Endothelial cell of umbilical vein (primary cell): Measurements from ENCODE around the gene IDUA. TPM values are rescaled to one million over a fixed set of nuclear protein-coding genes. Genes with fewer than 3 reads are reported as not detected.

ENCODE experiments used
- BruUV-seq: library from RNA; stranded (reverse); fragments of 400-500 nt; replicated peaks from 2 replicates; lab custom pipeline; 2021; lab: Mats Ljungman, UMichigan
- CTCF ChIA-PET: fragments of 300-600, 350-600 bp; sonication (Branson Sonifier 250); formaldehyde crosslinking; loops from one replicate; lab custom pipeline; 2021; ENCODE audit warnings: antibody characterized with exemption, inconsistent platforms; lab: Charles Lee
- POLR2A ChIA-PET: fragments of 300-600, 350-600 bp; sonication (Branson Sonifier 250); formaldehyde crosslinking; loops from one replicate; lab custom pipeline; 2021; ENCODE audit warnings: antibody characterized with exemption, inconsistent platforms; lab: Charles Lee
- DNase-seq: peaks from one replicate; pipeline ENCODE4 v3.0.0-alpha.2; 2011; ENCODE audit warnings: low read depth, low spot score
- FAIRE-seq: peaks from 2 replicates; lab custom pipeline; 2011; peaks lifted over from hg19 to GRCh38; lab: Jason Lieb, UNC
- H2AFZ ChIP-seq: 2 replicates; pipeline ENCODE4 v1.6.0; 2012; ENCODE audit warnings: low read depth, low read length, control low read depth, inconsistent platforms
- H3K27ac ChIP-seq: 2 replicates; pipeline ENCODE4 v1.5.1; 2011; ENCODE audit warnings: low read depth, mild to moderate bottlenecking, control low read depth, low read length, moderate library complexity; ENCODE audit not compliant: insufficient read depth
- H3K27me3 ChIP-seq, 2 experiments: 2 replicates each; pipeline versions ENCODE4 v1.6.0 to v1.6.1; 2011; ENCODE audit warnings: low read length in 2 of 2, mixed read lengths in 1 of 2; ENCODE audit not compliant: control insufficient read depth in 2 of 2, insufficient read depth in 2 of 2
- H3K36me3 ChIP-seq, 2 experiments: 2 replicates in 1 of 2; 3 replicates in 1 of 2; pipeline ENCODE4 v1.5.1; 2011; ENCODE audit warnings: low read length in 2 of 2, mild to moderate bottlenecking in 1 of 2, moderate library complexity in 1 of 2; ENCODE audit not compliant: control insufficient read depth in 2 of 2, insufficient read depth in 2 of 2; ENCODE audit errors: extremely low read depth in 1 of 2
- H3K4me1 ChIP-seq: 3 replicates; pipeline ENCODE4 v1.5.1; 2011; ENCODE audit warnings: mild to moderate bottlenecking, low read length; ENCODE audit not compliant: control insufficient read depth, insufficient read depth; ENCODE audit errors: extremely low read depth
- H3K4me2 ChIP-seq: 2 replicates; pipeline ENCODE4 v1.6.1; 2011; ENCODE audit warnings: low read length, control low read depth, mixed read lengths; ENCODE audit not compliant: insufficient read depth
- H3K4me3 ChIP-seq, 3 experiments: fragments of 200-600 bp in 1 of 3; sonication (generic), shearing (Covaris generic) in 1 of 3; replicated peaks in 1 of 3; 2 replicates each; pipeline ENCODE4 v1.5.1; 2011 to 2016; ENCODE audit warnings: control low read depth in 3 of 3, low read length in 3 of 3, mild to moderate bottlenecking in 2 of 3, inconsistent platforms in 1 of 3, low read depth in 1 of 3, moderate library complexity in 1 of 3; ENCODE audit not compliant: insufficient read depth in 1 of 3
- H3K79me2 ChIP-seq: 2 replicates; pipeline ENCODE4 v1.6.0; 2012; ENCODE audit warnings: low read length, inconsistent platforms; ENCODE audit not compliant: control insufficient read depth, insufficient read depth
- H3K9ac ChIP-seq: replicated peaks from 2 replicates; pipeline ENCODE3; 2011; ENCODE audit warnings: low read length, control low read depth; ENCODE audit not compliant: insufficient read depth; ENCODE audit errors: extremely low read depth
- H3K9me1 ChIP-seq: replicated peaks from 3 replicates; pipeline ENCODE4 v1.6.0; 2011; ENCODE audit warnings: mild to moderate bottlenecking, low read length; ENCODE audit not compliant: control insufficient read depth, insufficient read depth; ENCODE audit errors: extremely low read depth
- H3K9me3 ChIP-seq: replicated peaks from 2 replicates; pipeline ENCODE4 v1.5.1; 2012; ENCODE audit warnings: low read length, inconsistent platforms; ENCODE audit not compliant: control insufficient read depth, insufficient read depth
- H4K20me1 ChIP-seq: replicated peaks from 2 replicates; pipeline ENCODE3; 2011; ENCODE audit warnings: mild to moderate bottlenecking, low read length; ENCODE audit not compliant: control insufficient read depth, insufficient read depth; ENCODE audit errors: extremely low read depth
- EZH2 ChIP-seq: IDR thresholded peaks from 2 replicates; pipeline ENCODE4 v1.6.1; 2012; ENCODE audit warnings: borderline replicate concordance, low read depth, mild to moderate bottlenecking, moderate library complexity, low read length, inconsistent platforms; ENCODE audit not compliant: severe bottlenecking
- FOS ChIP-seq: IDR thresholded peaks from 2 replicates; pipeline ENCODE4 v1.6.1; 2011; ENCODE audit warnings: mild to moderate bottlenecking, low read length, moderate library complexity, borderline replicate concordance; ENCODE audit not compliant: insufficient read depth
- GATA2 ChIP-seq: IDR thresholded peaks from 2 replicates; pipeline ENCODE4 v1.7.0; 2011; ENCODE audit warnings: low read depth, mild to moderate bottlenecking, moderate library complexity, mixed read lengths, low read length; ENCODE audit not compliant: insufficient read length, insufficient read depth
- JUN ChIP-seq: IDR thresholded peaks from 2 replicates; pipeline ENCODE4 v1.6.1; 2011; ENCODE audit warnings: borderline replicate concordance, low read depth; ENCODE audit not compliant: insufficient read length, insufficient read depth
- MAX ChIP-seq: IDR thresholded peaks from 2 replicates; pipeline ENCODE4 v1.6.1; 2011; ENCODE audit not compliant: insufficient read depth, insufficient read length
- MYC ChIP-seq: IDR thresholded peaks from one replicate; pipeline ENCODE4 v1.6.1; 2011; ENCODE audit warnings: mild to moderate bottlenecking, low read depth, low read length
- POLR2A ChIP-seq: IDR thresholded peaks from 2 replicates; pipeline ENCODE4 v1.6.1; 2012; ENCODE audit warnings: low read depth, mild to moderate bottlenecking, control low read depth, low read length
- POLR2AphosphoS5 ChIP-seq: IDR thresholded peaks from 2 replicates; pipeline ENCODE4 v1.6.1; 2012; ENCODE audit warnings: low read depth, mild to moderate bottlenecking, control low read depth, low read length, moderate library complexity; ENCODE audit not compliant: insufficient read depth
- dilution Hi-C: fragments of 300-500 bp; cut with MboI; formaldehyde crosslinking; loops from one replicate; pipeline ENCODE4 v1.15.0; 2019; ENCODE audit warnings: low sequenced_read_pairs; ENCODE audit not compliant: extremely low pct_ligation_motif_present
- intact Hi-C: fragments of 100-400 bp; cut with micrococcal nuclease; formaldehyde crosslinking; loops from one replicate; pipeline ENCODE4 v1.10.0; 2022
- polyA plus RNA-seq, 4 experiments: library from polyadenylated mRNA; depleted of rRNA in 3 of 4; stranded (reverse) in 3 of 4; unstranded in 1 of 4; fragments of >200 nt; gene quantifications; 2 replicates each; pipeline versions ENCODE4 v1.2.1 to v1.2.3, GENCODE V29; 2011 to 2012; ENCODE audit warnings: missing spikeins in 1 of 4
- total RNA-seq: library from RNA; stranded (reverse); gene quantifications from 2 replicates; pipeline ENCODE4 v1.2.3, GENCODE V29; 2021
- TF ChIP-seq, protein P1 (sequence below), 2 donors: IDR thresholded peaks; 1 replicate in 1 of 2; 2 replicates in 1 of 2; pipeline ENCODE4 v1.5.1; 2011; ENCODE audit warnings: low read length in 2 of 2, mild to moderate bottlenecking in 2 of 2, moderate library complexity in 2 of 2, control low read depth in 1 of 2, inconsistent platforms in 1 of 2, low read depth in 1 of 2; ENCODE audit not compliant: insufficient read depth in 1 of 2; ENCODE audit errors: extremely low read depth in 1 of 2

Gene IDUA
- total and polyA plus RNA-seq, 2 donors (not counting 3 experiments of a cell fraction or from before 2014, with no cell fraction given), result 19.1 to 34.1 TPM

DNA sequence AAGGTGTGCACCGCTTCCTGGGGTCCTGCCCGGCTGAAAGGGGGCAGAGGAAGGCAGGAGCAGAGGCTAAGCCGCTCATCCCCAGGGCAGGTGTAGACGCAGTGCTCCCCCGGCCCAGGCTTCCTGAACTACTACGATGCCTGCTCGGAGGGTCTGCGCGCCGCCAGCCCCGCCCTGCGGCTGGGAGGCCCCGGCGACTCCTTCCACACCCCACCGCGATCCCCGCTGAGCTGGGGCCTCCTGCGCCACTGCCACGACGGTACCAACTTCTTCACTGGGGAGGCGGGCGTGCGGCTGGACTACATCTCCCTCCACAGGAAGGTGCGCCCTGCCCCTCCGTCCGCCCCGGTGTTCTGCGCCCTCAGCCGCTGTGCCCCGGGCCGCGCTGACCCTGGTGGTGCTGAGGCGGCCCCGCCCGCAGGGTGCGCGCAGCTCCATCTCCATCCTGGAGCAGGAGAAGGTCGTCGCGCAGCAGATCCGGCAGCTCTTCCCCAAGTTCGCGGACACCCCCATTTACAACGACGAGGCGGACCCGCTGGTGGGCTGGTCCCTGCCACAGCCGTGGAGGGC lies 14.8 kb downstream of the IDUA start:
- H3K9me1 ChIP-seq, result no peaks in the 10 kb centered on the region
- H3K36me3 ChIP-seq, result no peaks in the 10 kb centered on the region
- FAIRE-seq (no peak), DNase-seq (no peak)
- CTCF ChIA-PET, result interaction anchor here (1.2 kb wide), 1 partner anchor 15 kb away, joined by 3 read pairs; the partner anchor contains the start of gene IDUA
- POLR2A ChIA-PET, result no interaction called here
- H3K79me2 ChIP-seq, result no peaks in the 10 kb centered on the region
- no peaks in the 10 kb centered on the region for H3K4me1 ChIP-seq
- no peaks in the 10 kb centered on the region for H4K20me1 ChIP-seq
- H2AFZ ChIP-seq, result no peak overlapping the region
- H3K9me3 ChIP-seq, result no peaks in the 10 kb centered on the region
- no peak overlapping the region for H3K4me3 ChIP-seq
- no peak overlapping the region for H3K27ac ChIP-seq
- intact Hi-C loops (no loop called here), dilution Hi-C loops (no loop called here)
- peaks cover 33 to 44% of the 10 kb centered on the region in 2 experiments for H3K27me3 ChIP-seq
- TF ChIP-seq MAX (no peak), MYC (no peak), POLR2AphosphoS5 (no peak), EZH2 (no peak), POLR2A (no peak), JUN (no peak), GATA2 (no peak), FOS (no peak)
- TF ChIP-seq, protein P1, sequence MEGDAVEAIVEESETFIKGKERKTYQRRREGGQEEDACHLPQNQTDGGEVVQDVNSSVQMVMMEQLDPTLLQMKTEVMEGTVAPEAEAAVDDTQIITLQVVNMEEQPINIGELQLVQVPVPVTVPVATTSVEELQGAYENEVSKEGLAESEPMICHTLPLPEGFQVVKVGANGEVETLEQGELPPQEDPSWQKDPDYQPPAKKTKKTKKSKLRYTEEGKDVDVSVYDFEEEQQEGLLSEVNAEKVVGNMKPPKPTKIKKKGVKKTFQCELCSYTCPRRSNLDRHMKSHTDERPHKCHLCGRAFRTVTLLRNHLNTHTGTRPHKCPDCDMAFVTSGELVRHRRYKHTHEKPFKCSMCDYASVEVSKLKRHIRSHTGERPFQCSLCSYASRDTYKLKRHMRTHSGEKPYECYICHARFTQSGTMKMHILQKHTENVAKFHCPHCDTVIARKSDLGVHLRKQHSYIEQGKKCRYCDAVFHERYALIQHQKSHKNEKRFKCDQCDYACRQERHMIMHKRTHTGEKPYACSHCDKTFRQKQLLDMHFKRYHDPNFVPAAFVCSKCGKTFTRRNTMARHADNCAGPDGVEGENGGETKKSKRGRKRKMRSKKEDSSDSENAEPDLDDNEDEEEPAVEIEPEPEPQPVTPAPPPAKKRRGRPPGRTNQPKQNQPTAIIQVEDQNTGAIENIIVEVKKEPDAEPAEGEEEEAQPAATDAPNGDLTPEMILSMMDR (IDR thresholded peaks at IDR 0.05; ENCODE audit: extremely low read depth in 1 of 2, insufficient read depth in 1 of 2, low read depth in 1 of 2, low read length in 2 of 2), result no peak
- no peak overlapping the region for H3K9ac ChIP-seq
- H3K4me2 ChIP-seq, result no peak overlapping the region
- no TSS peak for BruUV-seq
